H9 (cell line): ENCODE results near the gene TAS1R1. TPM values are rescaled to one million over a fixed set of nuclear protein-coding genes. Genes with fewer than 3 reads are reported as not detected.

Experiments
- DNase-seq: peaks from one replicate; pipeline ENCODE4 v3.0.0-alpha.2; 2017
- H2AFZ ChIP-seq: one replicate; pipeline ENCODE4 v1.6.1; 2013; ENCODE audit warnings: mild to moderate bottlenecking, low read length, control low read depth, moderate library complexity
- H2AK5ac ChIP-seq: 2 replicates; pipeline ENCODE4 v1.6.1; 2013; ENCODE audit warnings: low read length, control low read depth, mixed read lengths; ENCODE audit not compliant: insufficient read length
- H2BK120ac ChIP-seq: one replicate; pipeline ENCODE4 v1.6.1; 2013; ENCODE audit warnings: low read depth, mild to moderate bottlenecking, low read length, control low read depth, inconsistent platforms; ENCODE audit not compliant: poor library complexity, severe bottlenecking
- H2BK12ac ChIP-seq: 2 replicates; pipeline ENCODE4 v1.6.1; 2013; ENCODE audit warnings: low read length, control low read depth, mixed read lengths, low read depth; ENCODE audit not compliant: insufficient read length
- H2BK15ac ChIP-seq: 2 replicates; pipeline ENCODE4 v1.6.1; 2013; ENCODE audit warnings: low read depth, low read length, control low read depth
- H2BK20ac ChIP-seq: one replicate; pipeline ENCODE4 v1.6.1; 2013; ENCODE audit warnings: low read depth, mild to moderate bottlenecking, low read length, control low read depth, inconsistent platforms; ENCODE audit not compliant: poor library complexity, severe bottlenecking
- H2BK5ac ChIP-seq: 2 replicates; pipeline ENCODE4 v1.6.1; 2013; ENCODE audit warnings: low read length, control low read depth, mixed read lengths; ENCODE audit not compliant: insufficient read length
- H3K14ac ChIP-seq: 2 replicates; pipeline ENCODE4 v1.6.1; 2013; ENCODE audit warnings: low read length, control low read depth; ENCODE audit not compliant: insufficient read depth
- H3K18ac ChIP-seq: 2 replicates; pipeline ENCODE4 v1.6.1; 2013; ENCODE audit warnings: low read depth, mild to moderate bottlenecking, mixed read lengths, low read length, control low read depth; ENCODE audit not compliant: insufficient read length
- H3K23ac ChIP-seq: 2 replicates; pipeline ENCODE4 v1.6.1; 2013; ENCODE audit warnings: low read length, control low read depth, mixed read lengths, low read depth; ENCODE audit not compliant: insufficient read length
- H3K23me2 ChIP-seq: 2 replicates; pipeline ENCODE4 v1.6.1; 2013; ENCODE audit warnings: low read depth, mild to moderate bottlenecking, mixed read lengths, low read length, control low read depth; ENCODE audit not compliant: insufficient read length, poor library complexity, severe bottlenecking
- H3K27ac ChIP-seq: 2 replicates; pipeline ENCODE4 v1.5.1; 2013; ENCODE audit warnings: low read length, control low read depth, mixed read lengths, low read depth; ENCODE audit not compliant: insufficient read length
- H3K27me3 ChIP-seq: 2 replicates; pipeline ENCODE4 v1.6.1; 2013; ENCODE audit warnings: low read length, control low read depth, inconsistent platforms; ENCODE audit not compliant: insufficient read depth
- H3K4ac ChIP-seq: 2 replicates; pipeline ENCODE4 v1.6.1; 2013; ENCODE audit warnings: low read depth, mild to moderate bottlenecking, control low read depth, inconsistent platforms, low read length, moderate library complexity
- H3K4me1 ChIP-seq: 2 replicates; pipeline ENCODE4 v1.6.1; 2013; ENCODE audit warnings: low read length, control low read depth, inconsistent platforms; ENCODE audit not compliant: insufficient read depth
- H3K4me2 ChIP-seq: 2 replicates; pipeline ENCODE4 v1.6.1; 2013; ENCODE audit warnings: low read length, control low read depth, mixed read lengths; ENCODE audit not compliant: insufficient read length, insufficient read depth
- H3K56ac ChIP-seq: 2 replicates; pipeline ENCODE4 v1.6.1; 2013; ENCODE audit warnings: low read depth, mild to moderate bottlenecking, mixed read lengths, low read length, control low read depth; ENCODE audit not compliant: insufficient read length
- H3K79me1 ChIP-seq: 2 replicates; pipeline ENCODE4 v1.6.1; 2013; ENCODE audit warnings: low read depth, mild to moderate bottlenecking, moderate library complexity, low read length, control low read depth, inconsistent platforms; ENCODE audit not compliant: insufficient read depth, poor library complexity, severe bottlenecking
- H3K79me2 ChIP-seq: 2 replicates; pipeline ENCODE4 v1.6.1; 2013; ENCODE audit warnings: low read length, control low read depth, inconsistent platforms; ENCODE audit not compliant: insufficient read depth
- H3K9ac ChIP-seq: 2 replicates; pipeline ENCODE4 v1.6.1; 2013; ENCODE audit warnings: low read length, control low read depth, mixed read lengths; ENCODE audit not compliant: insufficient read length; ENCODE audit errors: extremely low read depth
- H3K9me3 ChIP-seq: one replicate; pipeline ENCODE4 v1.6.1; 2013; ENCODE audit warnings: low read depth, low read length, inconsistent platforms; ENCODE audit not compliant: control insufficient read depth
- H3T11ph ChIP-seq: one replicate; pipeline ENCODE4 v1.6.1; 2013; ENCODE audit warnings: mild to moderate bottlenecking, low read length, control low read depth, inconsistent platforms
- H4K20me1 ChIP-seq: one replicate; pipeline ENCODE4 v1.6.1; 2013; ENCODE audit not compliant: control insufficient read depth, insufficient read length, insufficient read depth
- H4K5ac ChIP-seq: 2 replicates; pipeline ENCODE4 v1.6.1; 2013; ENCODE audit warnings: low read depth, mild to moderate bottlenecking, mixed read lengths, low read length, control low read depth; ENCODE audit not compliant: insufficient read length
- H4K8ac ChIP-seq: replicated peaks from 2 replicates; pipeline ENCODE4 v1.6.1; 2013; ENCODE audit warnings: low read length, control low read depth, mixed read lengths, low read depth; ENCODE audit not compliant: insufficient read length
- H4K91ac ChIP-seq: 2 replicates; pipeline ENCODE4 v1.6.1; 2013; ENCODE audit warnings: low read depth, mild to moderate bottlenecking, moderate library complexity, mixed read lengths, low read length, control low read depth; ENCODE audit not compliant: insufficient read length
- H3K27ac Mint-ChIP-seq, 3 experiments: 2 replicates in 2 of 3; 3 replicates in 1 of 3; pipeline ENCODE4 v1.8.0; 2020 to 2021; ENCODE audit warnings: mixed read lengths in 3 of 3, mild to moderate bottlenecking in 1 of 3, moderate library complexity in 1 of 3
- H3K27me3 Mint-ChIP-seq: 2 replicates; pipeline ENCODE4 v1.8.0; 2021; ENCODE audit warnings: low read depth, mild to moderate bottlenecking, moderate library complexity, mixed read lengths
- H3K36me3 Mint-ChIP-seq, 3 experiments: 2 replicates in 2 of 3; 3 replicates in 1 of 3; pipeline ENCODE4 v1.8.0; 2020 to 2021; ENCODE audit warnings: low read depth in 3 of 3, mixed read lengths in 3 of 3; ENCODE audit not compliant: insufficient read depth in 1 of 3
- H3K4me1 Mint-ChIP-seq, 2 experiments: 2 replicates each; pipeline ENCODE4 v1.8.0; 2020; ENCODE audit warnings: mixed read lengths in 2 of 2
- H3K4me3 Mint-ChIP-seq, 2 experiments: 2 replicates in 1 of 2; 3 replicates in 1 of 2; pipeline ENCODE4 v1.8.0; 2020 to 2021; ENCODE audit warnings: mild to moderate bottlenecking in 2 of 2, mixed read lengths in 2 of 2, moderate library complexity in 1 of 2
- H3K9me3 Mint-ChIP-seq, 2 experiments: 2 replicates in 1 of 2; 3 replicates in 1 of 2; pipeline ENCODE4 v1.8.0; 2020; ENCODE audit warnings: mild to moderate bottlenecking in 2 of 2, mixed read lengths in 2 of 2, moderate library complexity in 1 of 2
- CTCF ChIP-seq: fragments of 200-600 bp; sonication (generic); conservative IDR thresholded peaks from 3 replicates; pipeline ENCODE4 v1.8.0; 2021; ENCODE audit warnings: antibody characterized with exemption, mild to moderate bottlenecking
- WGBS: extraction: QIAGEN DNeasy Blood & Tissue Kit; methylation state at CpG from one replicate; pipeline ENCODE4 v1.1.7; 2013; ENCODE audit warnings: missing lambda C conversion rate, low lambda C conversion rate, mixed read lengths; ENCODE audit not compliant: insufficient read length; ENCODE audit errors: extremely low coverage; 5-methylcytosine and 5-hydroxymethylcytosine counted together
- total RNA-seq: library from RNA; stranded (reverse); gene quantifications from 2 replicates; pipeline ENCODE4 v1.2.1, GENCODE V29; 2021

Gene TAS1R1
- total RNA-seq, 1 experiment from 2014 or later: not detected

GRCh38 chr1:6511561-6512244, 43.4 kb upstream of the TAS1R1 start:
- Histone ChIP-seq H3K23ac (no peak overlapping the region), H2BK120ac (no peak overlapping the region), H3K79me1 (no peaks in the 10 kb centered on the region), H3K9me3 (no peaks in the 10 kb centered on the region), H3K9ac (no peak overlapping the region), H3K4me2 (no peak overlapping the region), H4K5ac (no peak overlapping the region), H2BK5ac (no peak overlapping the region), H2AK5ac (no peak overlapping the region), H3T11ph (no peak overlapping the region), H2BK15ac (no peak overlapping the region), H3K56ac (no peak overlapping the region), H3K27ac (no peak overlapping the region), H2AFZ (no peak overlapping the region), H3K79me2 (no peaks in the 10 kb centered on the region), H3K27me3 (no peaks in the 10 kb centered on the region), H4K20me1 (no peaks in the 10 kb centered on the region), H3K4me1 (no peaks in the 10 kb centered on the region), H2BK20ac (no peak overlapping the region), H3K18ac (no peak overlapping the region), H3K4ac (no peak overlapping the region), H4K91ac (no peak overlapping the region), H2BK12ac (no peak overlapping the region), H3K14ac (peak overlapping the region; percentile 8; the same call in 1 of the 2 replicates), H4K8ac (no peak overlapping the region), H3K23me2 (no peaks in the 10 kb centered on the region)
- no peak for TF ChIP-seq CTCF
- no peak overlapping the region; a peak in 1 of 7 replicates for H3K27ac Mint-ChIP-seq
- H3K36me3 Mint-ChIP-seq: no peaks in the 10 kb centered on the region
- peaks cover 0 to 2% of the 10 kb centered on the region in 2 experiments; a peak in 2 of 4 replicates for H3K4me1 Mint-ChIP-seq
- H3K27me3 Mint-ChIP-seq: no peaks in the 10 kb centered on the region
- no peaks in the 10 kb centered on the region for H3K9me3 Mint-ChIP-seq
- no CpG with 5 or more reads among the region's 16 CpGs for WGBS
- no peak for DNase-seq
- H3K4me3 Mint-ChIP-seq: no peak overlapping the region
